Measurements from ENCODE around the gene SFXN5.

The SFXN5 gene

DNA sequence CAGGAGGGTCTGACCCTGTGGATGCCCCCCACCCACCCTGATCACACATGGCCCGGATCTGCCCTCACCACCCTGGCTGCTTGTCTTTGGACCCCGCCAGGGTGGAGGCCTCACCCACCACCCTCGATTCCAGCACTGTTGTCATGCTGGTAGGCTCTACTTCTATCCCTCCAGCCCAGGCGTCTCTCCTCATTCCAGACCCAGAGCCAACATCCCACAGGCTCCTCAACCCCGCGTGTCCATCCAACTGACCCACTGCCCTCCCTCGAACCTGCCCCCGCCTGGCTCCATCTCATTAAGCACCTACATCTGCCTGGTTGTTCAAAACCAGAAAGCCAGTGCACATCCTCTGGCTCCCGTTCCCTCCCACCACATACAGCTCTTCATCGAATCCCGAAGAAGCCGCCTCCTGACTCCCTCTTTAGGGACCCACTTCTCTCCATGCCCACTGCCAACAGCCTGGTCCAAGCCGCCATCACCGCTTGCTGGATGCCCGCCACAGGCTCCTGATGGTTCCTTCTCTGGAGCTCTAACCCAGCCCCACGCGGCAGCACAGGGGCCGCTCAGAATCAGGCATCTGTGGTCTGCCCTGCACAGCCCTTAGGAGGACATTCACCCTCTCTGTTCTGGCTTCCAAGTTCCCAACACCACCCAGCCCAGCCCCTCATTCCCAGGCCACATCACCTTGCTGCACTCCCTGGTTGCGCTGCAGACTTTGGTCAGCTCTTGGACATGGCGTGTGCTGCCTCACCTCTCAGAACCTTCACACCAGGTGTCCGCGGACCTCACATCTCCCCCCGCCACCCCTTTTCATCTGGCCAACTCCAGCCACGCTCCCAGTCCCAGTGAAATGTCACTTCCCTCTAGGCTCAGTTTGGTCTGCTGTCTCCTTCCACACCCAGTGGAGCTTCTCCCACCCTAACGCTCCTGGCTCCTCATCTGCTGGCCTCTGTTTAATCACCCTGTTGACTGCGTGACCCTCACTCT is 111.2 kb downstream of the SFXN5 start:
- in situ Hi-C loops (cut with HindIII; ENCODE audit: low pct_unique_long_range_greater_than_20kb, low sequenced_read_pairs) = no loop called here
- no peak for TF ChIP-seq JUND (IDR thresholded peaks at IDR 0.05; ENCODE audit: low read depth)
- no peak for DNase-seq (ENCODE audit: low read depth in 1 of 2, low spot score in 1 of 2)

DNA sequence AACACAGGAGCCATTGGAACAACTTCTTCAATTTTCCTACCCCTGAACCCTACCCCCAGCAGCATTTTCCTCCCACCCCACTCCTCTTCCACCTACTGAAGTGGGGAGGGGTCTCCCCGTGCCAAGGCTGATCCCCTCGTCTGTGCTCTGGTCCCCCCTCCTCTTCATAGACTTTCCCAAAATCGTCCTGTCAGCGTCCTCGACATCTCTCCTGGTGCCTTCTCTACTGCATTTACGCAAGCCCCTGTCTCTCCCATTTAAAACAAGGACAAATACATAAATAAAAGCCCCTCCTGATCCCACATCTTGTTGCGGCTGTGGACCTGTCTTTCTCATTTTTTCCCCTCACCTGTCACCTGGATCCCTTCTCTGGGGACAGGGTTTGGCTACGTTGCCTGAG is 112.0 kb downstream of the SFXN5 start:
- no peak for TF ChIP-seq JUND (IDR thresholded peaks at IDR 0.05; ENCODE audit: low read depth)
- DNase-seq (ENCODE audit: low read depth in 1 of 2, low spot score in 1 of 2) = no peak
- in situ Hi-C loops (cut with HindIII; ENCODE audit: low pct_unique_long_range_greater_than_20kb, low sequenced_read_pairs) = no loop called here

- DNase-seq (ENCODE audit: low read depth in 1 of 2, low spot score in 1 of 2) = no peak
- TF ChIP-seq JUND (IDR thresholded peaks at IDR 0.05; ENCODE audit: low read depth) = no peak
- in situ Hi-C loops (cut with HindIII; ENCODE audit: low pct_unique_long_range_greater_than_20kb, low sequenced_read_pairs) = no loop called here
Measured at GRCh38 chr2:72958542-72959385, 112.7 kb downstream of the SFXN5 start.

GRCh38 chr2:72956936-72957335 is 114.6 kb downstream of the SFXN5 start:
- DNase-seq (ENCODE audit: low read depth in 1 of 2, low spot score in 1 of 2) = no peak
- in situ Hi-C loops (cut with HindIII; ENCODE audit: low pct_unique_long_range_greater_than_20kb, low sequenced_read_pairs) = no loop called here
- no peak for TF ChIP-seq JUND (IDR thresholded peaks at IDR 0.05; ENCODE audit: low read depth)

DNA sequence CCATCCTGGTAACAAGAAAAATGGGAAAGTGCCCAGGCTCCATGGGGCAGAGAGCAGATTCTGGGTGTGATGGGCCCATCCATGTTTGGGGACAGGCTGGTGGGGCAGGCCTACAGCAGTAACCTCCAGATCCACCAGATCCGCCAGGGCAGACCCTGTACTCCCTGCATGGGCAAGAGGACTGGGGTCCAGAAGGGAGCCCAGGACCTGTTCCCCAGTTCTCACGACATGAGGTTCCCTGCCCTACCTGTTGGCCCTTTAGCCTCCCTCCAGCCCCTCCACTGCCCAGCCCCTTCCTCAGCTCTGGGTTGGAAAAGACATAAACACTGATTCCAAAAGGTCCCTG is 115.5 kb downstream of the SFXN5 start:
- DNase-seq (ENCODE audit: low read depth in 1 of 2, low spot score in 1 of 2) = no peak
- TF ChIP-seq JUND (IDR thresholded peaks at IDR 0.05; ENCODE audit: low read depth) = no peak
- in situ Hi-C loops (cut with HindIII; ENCODE audit: low pct_unique_long_range_greater_than_20kb, low sequenced_read_pairs) = no loop called here

- TF ChIP-seq JUND (IDR thresholded peaks at IDR 0.05; ENCODE audit: low read depth) = no peak
- DNase-seq (ENCODE audit: low read depth in 1 of 2, low spot score in 1 of 2) = no peak
- in situ Hi-C loops (cut with HindIII; ENCODE audit: low pct_unique_long_range_greater_than_20kb, low sequenced_read_pairs) = no loop called here
Measured at GRCh38 chr2:72955228-72956049, 116.1 kb downstream of the SFXN5 start.

GRCh38 chr2:72954376-72955227 is 116.9 kb downstream of the SFXN5 start:
- DNase-seq (ENCODE audit: low read depth in 1 of 2, low spot score in 1 of 2) = no peak
- in situ Hi-C loops (cut with HindIII; ENCODE audit: low pct_unique_long_range_greater_than_20kb, low sequenced_read_pairs) = no loop called here
- no peak for TF ChIP-seq JUND (IDR thresholded peaks at IDR 0.05; ENCODE audit: low read depth)

DNA sequence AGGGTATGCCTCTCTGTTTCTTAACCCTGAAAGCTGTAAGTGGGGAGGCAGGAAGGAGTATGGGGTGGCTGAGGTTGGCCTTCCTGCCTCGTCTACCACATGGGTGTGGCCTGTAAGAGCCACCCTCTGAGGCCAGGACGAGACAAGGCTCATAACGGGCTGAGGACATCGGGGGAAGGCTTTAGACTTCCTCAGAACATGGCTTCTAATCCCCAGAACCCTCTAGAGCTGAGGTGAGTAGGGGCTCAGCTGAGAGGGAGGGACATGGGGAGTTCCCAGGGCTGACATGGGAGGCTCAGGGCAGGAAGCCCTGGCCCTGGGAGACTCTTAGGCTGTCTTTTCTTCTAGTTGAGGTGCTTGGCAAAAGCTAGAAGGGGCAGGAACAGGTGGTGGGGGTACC is 117.5 kb downstream of the SFXN5 start:
- in situ Hi-C loops (cut with HindIII; ENCODE audit: low pct_unique_long_range_greater_than_20kb, low sequenced_read_pairs) = no loop called here
- no peak for TF ChIP-seq JUND (IDR thresholded peaks at IDR 0.05; ENCODE audit: low read depth)
- no peak for DNase-seq (ENCODE audit: low read depth in 1 of 2, low spot score in 1 of 2)

GRCh38 chr2:72953528-72953927 is 118.0 kb downstream of the SFXN5 start:
- in situ Hi-C loops (cut with HindIII; ENCODE audit: low pct_unique_long_range_greater_than_20kb, low sequenced_read_pairs) = no loop called here
- DNase-seq (ENCODE audit: low read depth in 1 of 2, low spot score in 1 of 2) = no peak
- TF ChIP-seq JUND (IDR thresholded peaks at IDR 0.05; ENCODE audit: low read depth) = no peak

GRCh38 chr2:72952961-72953360 is 118.6 kb downstream of the SFXN5 start:
- no peak for DNase-seq (ENCODE audit: low read depth in 1 of 2, low spot score in 1 of 2)
- in situ Hi-C loops (cut with HindIII; ENCODE audit: low pct_unique_long_range_greater_than_20kb, low sequenced_read_pairs) = no loop called here

GRCh38 chr2:72952110-72952823 is 119.2 kb downstream of the SFXN5 start:
- TF ChIP-seq JUND (IDR thresholded peaks at IDR 0.05; ENCODE audit: low read depth) = no peak
- no peak for DNase-seq (ENCODE audit: low read depth in 1 of 2, low spot score in 1 of 2)

More at GRCh38 chr2:72952961-72953360, 118.6 kb downstream of the SFXN5 start:
- no peak for TF ChIP-seq JUND (IDR thresholded peaks at IDR 0.05; ENCODE audit: low read depth)

More at GRCh38 chr2:72952110-72952823, 119.2 kb downstream of the SFXN5 start:
- in situ Hi-C loops (cut with HindIII; ENCODE audit: low pct_unique_long_range_greater_than_20kb, low sequenced_read_pairs) = no loop called here
